Esophagus squamous epithelium (tissue), 4 donors: ENCODE results near the gene DCC.

Experiments
- POLR2A ChIP-seq, 4 donors: fragments of 450-650 bp; IDR thresholded peaks; one replicate each; pipeline ENCODE4 v1.6.1; 2017; ENCODE audit warnings: antibody characterized with exemption in 4 of 4, mild to moderate bottlenecking in 4 of 4, moderate library complexity in 3 of 4
- TF ChIP-seq, protein P1 (sequence below), 6 experiments: fragments of 450-650 bp in 4 of 6; fragments of 200-600 bp in 2 of 6; sonication (generic) in 2 of 6; IDR thresholded peaks; one replicate each; pipeline ENCODE4 v1.5.1; 2016 to 2019; ENCODE audit warnings: antibody characterized with exemption in 6 of 6, mild to moderate bottlenecking in 4 of 6, moderate library complexity in 4 of 6

DNA sequence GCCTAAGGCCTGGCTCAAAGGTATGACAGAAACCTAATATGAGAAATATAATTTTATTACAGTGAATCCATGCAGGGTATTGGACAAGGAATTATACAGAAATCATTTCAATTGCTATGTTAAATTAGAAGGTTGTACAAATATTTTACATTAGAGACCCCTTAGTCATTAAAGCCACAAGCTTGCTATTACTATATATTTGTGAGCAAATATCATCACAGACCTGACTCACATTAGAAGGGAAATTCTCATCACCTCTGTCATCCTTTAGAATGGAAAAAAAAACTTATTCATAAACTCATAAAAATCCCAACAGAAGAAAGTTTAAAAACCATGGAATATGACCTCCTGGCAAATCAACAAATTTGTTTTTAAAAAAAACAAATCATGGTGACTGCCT is 277.9 kb downstream of the DCC start:
- TF ChIP-seq, protein P1, sequence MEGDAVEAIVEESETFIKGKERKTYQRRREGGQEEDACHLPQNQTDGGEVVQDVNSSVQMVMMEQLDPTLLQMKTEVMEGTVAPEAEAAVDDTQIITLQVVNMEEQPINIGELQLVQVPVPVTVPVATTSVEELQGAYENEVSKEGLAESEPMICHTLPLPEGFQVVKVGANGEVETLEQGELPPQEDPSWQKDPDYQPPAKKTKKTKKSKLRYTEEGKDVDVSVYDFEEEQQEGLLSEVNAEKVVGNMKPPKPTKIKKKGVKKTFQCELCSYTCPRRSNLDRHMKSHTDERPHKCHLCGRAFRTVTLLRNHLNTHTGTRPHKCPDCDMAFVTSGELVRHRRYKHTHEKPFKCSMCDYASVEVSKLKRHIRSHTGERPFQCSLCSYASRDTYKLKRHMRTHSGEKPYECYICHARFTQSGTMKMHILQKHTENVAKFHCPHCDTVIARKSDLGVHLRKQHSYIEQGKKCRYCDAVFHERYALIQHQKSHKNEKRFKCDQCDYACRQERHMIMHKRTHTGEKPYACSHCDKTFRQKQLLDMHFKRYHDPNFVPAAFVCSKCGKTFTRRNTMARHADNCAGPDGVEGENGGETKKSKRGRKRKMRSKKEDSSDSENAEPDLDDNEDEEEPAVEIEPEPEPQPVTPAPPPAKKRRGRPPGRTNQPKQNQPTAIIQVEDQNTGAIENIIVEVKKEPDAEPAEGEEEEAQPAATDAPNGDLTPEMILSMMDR (IDR thresholded peaks at IDR 0.05), result no peak
- no peak for TF ChIP-seq POLR2A (IDR thresholded peaks at IDR 0.05)
